Activated naive CD8-positive, alpha-beta T cell (primary cell): ENCODE measurements around the gene ID3.

Experiments used
- H3K27ac Mint-ChIP-seq: one replicate; pipeline ENCODE4 v1.8.0; 2021; ENCODE audit warnings: mixed read lengths
- H3K27me3 Mint-ChIP-seq: one replicate; pipeline ENCODE4 v1.8.0; 2021; ENCODE audit warnings: mixed read lengths
- H3K36me3 Mint-ChIP-seq: one replicate; pipeline ENCODE4 v1.8.0; 2021; ENCODE audit warnings: mixed read lengths
- H3K4me1 Mint-ChIP-seq: one replicate; pipeline ENCODE4 v1.8.0; 2021; ENCODE audit warnings: low read depth, mixed read lengths
- H3K4me3 Mint-ChIP-seq: one replicate; pipeline ENCODE4 v1.8.0; 2021; ENCODE audit warnings: mild to moderate bottlenecking, mixed read lengths
- H3K9me3 Mint-ChIP-seq: one replicate; pipeline ENCODE4 v1.8.0; 2021; ENCODE audit warnings: low read depth, mixed read lengths

ID3 gene

DNA sequence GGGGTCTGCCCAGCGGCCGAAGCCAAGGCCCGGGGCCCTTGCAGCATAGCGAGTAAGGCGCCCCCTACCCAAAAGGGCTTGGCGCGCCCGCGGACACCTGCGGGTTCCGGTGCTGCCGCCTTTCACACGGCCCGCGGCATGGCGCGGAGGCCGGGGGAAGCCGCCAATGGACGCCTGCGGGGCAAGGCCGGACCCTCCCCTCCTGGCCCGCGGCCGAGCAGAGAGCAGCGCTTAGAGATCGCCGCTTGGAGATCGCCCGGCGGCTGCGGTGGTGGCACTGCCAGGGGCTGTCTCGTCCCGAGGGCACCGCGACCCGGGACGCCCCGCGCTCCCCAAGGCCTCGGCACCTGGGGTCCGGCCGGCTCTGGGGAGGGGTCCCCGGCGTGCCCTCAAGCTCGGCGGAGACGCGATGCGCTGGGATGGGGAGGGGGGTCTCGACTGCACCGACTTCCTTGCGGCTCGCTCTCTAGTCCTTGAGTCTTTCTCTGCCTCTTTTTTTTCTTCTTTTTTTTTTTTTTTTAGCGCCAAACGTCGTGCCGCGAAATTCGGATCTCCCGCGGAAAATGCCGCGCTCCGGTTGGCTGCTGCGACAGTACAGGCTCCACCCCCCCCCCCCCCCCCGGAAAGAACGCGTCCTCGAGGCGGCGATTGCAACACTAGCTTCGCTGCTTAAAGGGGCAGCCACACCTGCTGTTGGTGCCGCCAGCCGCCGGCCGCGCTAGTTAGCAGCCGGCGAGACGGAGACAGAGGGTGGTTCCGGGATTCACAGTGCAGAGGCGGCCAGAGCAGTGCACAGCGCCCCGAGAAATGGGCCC lies 28.3 kb downstream of the ID3 start, which contains the start of gene E2F2:
TSS of gene E2F2 (minus strand) at position 487 of the 815 bp plus-strand sequence. CDS start at position 47, 440 bp downstream.
- Mint-ChIP-seq H3K4me1 (peaks cover 60% of the 10 kb centered on the region), H3K36me3 (no peaks in the 10 kb centered on the region), H3K27me3 (no peaks in the 10 kb centered on the region), H3K27ac (peak within 1 kb of the TSS; percentile 77), H3K9me3 (no peaks in the 10 kb centered on the region), H3K4me3 (peak within 1 kb of the TSS; percentile 89)

DNA sequence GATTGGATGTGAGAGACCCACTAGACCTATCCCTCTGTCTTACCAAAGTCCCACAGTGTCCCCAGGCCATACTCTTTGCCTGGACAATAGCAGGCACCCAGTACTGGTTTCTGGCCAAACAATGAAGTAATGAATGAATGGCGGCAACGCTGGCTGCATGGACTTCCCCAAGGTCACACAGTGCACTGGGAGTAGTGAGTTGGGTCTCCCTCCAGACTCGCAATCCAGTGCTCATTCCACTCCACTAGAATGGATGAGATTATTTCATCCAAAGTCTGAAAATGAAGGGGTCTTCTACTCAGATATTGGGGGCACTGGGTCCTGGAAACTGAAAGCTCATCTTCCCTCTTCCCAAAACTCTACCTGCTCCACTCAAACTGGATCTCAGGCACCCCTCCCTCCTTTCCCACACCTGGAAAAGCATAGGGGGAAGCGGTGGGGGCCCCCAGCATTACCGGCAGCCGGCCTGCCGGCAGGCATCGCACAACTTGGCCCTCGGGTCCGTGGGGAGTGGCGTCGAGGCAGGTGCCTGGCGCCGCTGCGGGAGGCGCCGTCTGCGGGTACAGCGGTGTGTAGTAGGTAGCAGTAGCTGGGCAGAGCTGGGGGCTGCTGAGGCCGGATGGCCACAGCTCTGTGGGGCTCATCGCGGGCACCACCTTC lies 29.1 kb downstream of the ID3 start:
- no peaks in the 10 kb centered on the region for H3K9me3 Mint-ChIP-seq
- H3K27me3 Mint-ChIP-seq = no peaks in the 10 kb centered on the region
- H3K36me3 Mint-ChIP-seq = no peaks in the 10 kb centered on the region
- peak overlapping the region; percentile 67 for H3K4me3 Mint-ChIP-seq
- peak overlapping the region; percentile 3 for H3K27ac Mint-ChIP-seq
- H3K4me1 Mint-ChIP-seq = peaks cover 68% of the 10 kb centered on the region

DNA sequence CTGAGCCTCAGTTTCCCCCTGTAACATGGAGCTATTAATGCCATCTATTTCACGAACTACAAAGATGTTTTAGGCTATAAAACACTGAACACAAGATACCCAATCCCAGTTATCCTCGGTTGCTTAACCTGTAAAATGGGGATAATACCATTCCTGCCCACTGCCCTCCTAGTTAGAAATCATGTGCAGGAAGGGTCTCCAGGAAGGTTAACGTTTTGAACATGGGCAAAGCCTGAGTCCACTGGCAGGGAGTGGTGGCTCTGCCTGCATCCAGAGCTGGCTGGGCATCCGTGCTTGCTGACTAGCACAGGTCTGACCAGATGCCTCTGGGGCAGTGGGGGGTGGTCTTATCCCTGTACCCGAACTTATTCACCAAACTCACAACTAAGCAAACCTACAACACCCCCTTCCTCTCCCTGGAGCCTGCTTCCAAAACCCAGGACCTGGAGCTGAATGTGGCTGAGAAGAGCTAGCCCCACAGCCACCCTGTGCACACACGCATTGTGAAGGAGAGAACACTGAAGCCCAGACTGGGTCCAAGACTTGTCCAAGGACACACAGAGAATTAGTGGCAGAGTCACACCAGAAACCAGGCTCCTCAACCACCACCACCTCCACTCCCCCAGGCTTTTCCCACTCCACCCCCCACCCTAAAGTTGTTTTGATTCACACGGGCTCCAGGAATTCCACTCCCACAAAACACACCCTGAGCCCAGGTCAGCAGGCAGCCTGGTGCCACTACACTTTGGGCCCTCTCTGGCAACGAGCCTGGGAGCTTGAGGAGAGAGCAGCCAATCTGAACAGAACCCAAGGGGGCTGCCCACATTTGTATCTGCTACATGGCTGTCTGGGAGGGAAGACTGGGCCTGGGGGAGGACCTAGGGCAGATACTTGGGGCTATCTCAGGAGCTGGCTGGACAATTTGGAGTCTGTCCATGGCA lies 29.9 kb downstream of the ID3 start:
- Mint-ChIP-seq H3K9me3 (no peaks in the 10 kb centered on the region), H3K27ac (no peak overlapping the region), H3K4me1 (peaks cover 76% of the 10 kb centered on the region), H3K27me3 (no peaks in the 10 kb centered on the region), H3K4me3 (peak overlapping the region; percentile 67), H3K36me3 (no peaks in the 10 kb centered on the region)

DNA sequence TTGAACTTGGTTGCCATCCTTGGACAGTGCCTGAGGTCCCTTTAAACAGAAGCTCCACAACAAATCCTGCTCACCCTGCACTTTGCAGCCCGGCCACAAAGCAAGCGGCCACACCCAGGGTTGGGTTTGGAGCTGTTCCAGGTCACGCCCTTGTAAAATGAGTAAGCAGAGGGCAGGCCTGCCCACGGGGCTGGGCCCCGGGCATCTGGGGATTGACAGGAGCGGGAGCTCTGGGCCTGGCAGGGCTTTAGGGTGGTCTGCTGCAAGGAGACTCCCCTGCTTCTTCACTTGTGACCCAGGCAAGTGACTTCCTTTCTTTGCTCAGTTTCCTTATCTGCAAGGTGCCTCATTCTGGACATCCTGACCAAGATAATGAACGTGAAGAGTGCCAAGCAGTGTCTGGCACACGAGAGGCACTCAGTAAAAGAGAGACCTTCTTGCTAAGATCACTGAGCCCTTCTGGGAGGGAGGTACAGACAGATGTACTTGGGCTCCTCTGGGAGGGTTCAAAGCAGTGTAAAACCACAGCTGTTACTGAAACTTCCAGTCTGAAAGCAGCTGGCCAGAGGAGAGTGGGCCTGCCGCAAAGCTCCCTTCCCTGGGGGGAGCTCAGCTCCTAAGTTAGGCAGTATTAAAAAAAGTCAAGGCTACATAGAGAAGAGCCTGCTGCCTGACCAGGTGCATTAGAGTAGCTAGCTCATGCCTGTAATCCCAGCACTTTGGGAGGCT lies 30.9 kb downstream of the ID3 start:
- Mint-ChIP-seq H3K27me3 (no peaks in the 10 kb centered on the region), H3K36me3 (no peaks in the 10 kb centered on the region), H3K9me3 (no peaks in the 10 kb centered on the region), H3K4me3 (peak overlapping the region; percentile 35), H3K4me1 (peaks cover 82% of the 10 kb centered on the region), H3K27ac (no peak overlapping the region)

DNA sequence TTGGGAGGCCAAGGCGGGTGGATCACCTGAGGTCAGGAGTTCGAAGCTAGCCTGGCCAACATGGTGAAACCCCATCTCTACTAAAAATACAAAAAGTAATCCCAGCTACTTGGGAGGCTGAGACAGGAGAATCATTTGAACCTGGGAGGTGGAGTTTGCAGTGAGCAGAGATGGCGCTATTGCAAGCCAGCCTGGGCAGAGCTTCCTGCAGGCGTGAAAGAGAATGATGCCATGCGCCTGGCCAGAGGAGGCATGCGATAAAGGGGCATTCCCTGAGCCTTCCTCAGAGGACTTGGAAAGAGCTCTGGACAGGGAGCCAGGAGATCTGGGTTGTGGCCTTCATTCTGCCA lies 31.4 kb downstream of the ID3 start:
- Mint-ChIP-seq H3K36me3 (no peaks in the 10 kb centered on the region), H3K9me3 (no peaks in the 10 kb centered on the region)

DNA sequence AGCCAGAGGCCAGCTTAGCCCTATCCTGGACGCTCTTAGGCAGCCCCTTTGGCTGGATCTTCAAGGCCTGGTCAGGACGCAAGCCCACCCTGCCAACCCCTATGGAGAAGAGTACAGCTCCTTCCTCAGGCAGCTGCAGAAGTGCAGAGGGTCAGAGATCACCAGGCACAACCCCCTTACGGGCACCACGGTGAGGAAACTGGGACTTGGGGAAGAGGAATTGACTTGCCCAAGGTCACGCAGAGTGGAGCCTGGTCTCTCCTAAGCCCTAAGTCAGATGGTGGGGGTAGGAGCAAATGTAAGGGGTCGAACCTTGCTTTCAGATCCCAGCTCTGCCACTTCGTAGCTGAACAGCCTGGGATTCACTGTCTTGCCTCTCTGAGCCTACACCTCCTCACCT lies 31.9 kb downstream of the ID3 start:
- Mint-ChIP-seq H3K36me3 (no peaks in the 10 kb centered on the region), H3K27ac (no peak overlapping the region), H3K4me3 (no peak overlapping the region), H3K9me3 (no peaks in the 10 kb centered on the region), H3K27me3 (no peaks in the 10 kb centered on the region), H3K4me1 (peaks cover 77% of the 10 kb centered on the region)

More for the DNA sequence above, 31.4 kb downstream of the ID3 start:
- H3K27ac Mint-ChIP-seq = no peak overlapping the region
- no peak overlapping the region for H3K4me3 Mint-ChIP-seq
- no peaks in the 10 kb centered on the region for H3K27me3 Mint-ChIP-seq
- H3K4me1 Mint-ChIP-seq = peaks cover 77% of the 10 kb centered on the region

DNA sequence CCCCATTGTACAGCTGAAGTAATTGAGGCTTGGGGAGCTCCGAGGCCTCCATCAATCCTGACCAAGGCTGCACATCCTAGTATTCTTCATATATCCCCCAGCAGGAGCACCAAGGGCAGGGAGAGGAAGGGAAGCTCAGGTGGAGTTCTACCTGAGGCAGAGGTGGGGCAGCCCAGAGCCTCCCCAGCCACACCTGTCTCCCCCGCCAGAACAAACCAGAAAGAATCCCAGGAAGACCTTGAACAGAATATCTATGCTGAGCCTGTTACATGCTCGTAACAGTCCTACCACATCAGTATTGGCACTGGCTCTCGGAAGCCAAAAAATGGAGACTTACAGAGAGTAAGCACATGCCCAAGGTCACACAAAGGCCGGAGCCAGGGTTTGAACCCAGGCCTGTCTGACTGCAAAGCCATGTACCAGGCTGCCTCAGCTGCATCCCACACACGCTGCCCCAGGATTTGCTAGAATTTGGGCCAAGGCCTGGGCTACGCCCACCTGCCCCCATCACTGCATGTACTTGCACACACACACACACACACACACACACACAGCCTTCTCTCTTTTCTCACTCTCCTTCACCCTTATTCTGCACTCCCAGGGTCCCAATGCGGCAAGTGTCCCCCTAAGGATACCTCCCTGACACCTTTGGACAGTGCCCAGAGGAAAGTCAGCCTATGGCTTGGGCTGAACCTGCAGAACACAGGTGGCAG lies 32.8 kb downstream of the ID3 start:
- Mint-ChIP-seq H3K9me3 (no peaks in the 10 kb centered on the region), H3K4me1 (peaks cover 68% of the 10 kb centered on the region), H3K27ac (no peak overlapping the region), H3K36me3 (no peaks in the 10 kb centered on the region), H3K4me3 (peak overlapping the region; percentile 61), H3K27me3 (no peaks in the 10 kb centered on the region)

DNA sequence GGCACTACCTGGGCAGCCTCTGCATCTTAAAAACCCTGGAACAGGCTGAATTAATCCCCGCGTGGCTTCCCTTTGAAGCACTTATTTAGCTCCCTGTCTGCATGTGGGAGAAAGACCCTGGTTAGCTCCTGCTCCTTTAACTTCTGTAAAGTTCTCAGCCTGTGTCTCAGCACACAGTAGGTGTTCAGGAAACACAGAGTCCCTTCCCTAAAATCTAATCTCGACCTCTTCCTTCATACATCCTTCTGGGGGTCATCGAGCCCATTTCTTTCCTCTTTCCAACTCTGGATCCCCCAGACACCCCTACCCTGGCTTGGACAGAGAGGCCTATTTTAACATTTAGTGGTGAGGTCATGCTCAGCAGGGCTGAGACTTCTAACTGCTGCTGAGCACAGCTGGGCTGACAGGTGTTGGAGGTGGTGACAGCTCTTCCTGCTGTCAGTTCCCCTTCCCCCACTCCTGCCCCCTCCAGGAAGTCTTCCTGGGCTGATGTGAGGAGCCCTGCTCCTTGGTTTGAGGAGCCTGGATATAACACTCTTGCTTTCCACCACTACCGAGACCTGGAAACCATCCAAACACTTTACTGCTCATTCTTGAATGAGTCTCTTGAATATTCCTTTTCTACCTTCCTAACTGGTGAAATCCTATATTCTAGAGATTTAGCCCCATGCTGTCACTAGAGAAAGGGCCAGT lies 33.6 kb downstream of the ID3 start:
- Mint-ChIP-seq H3K36me3 (no peaks in the 10 kb centered on the region), H3K4me3 (peak overlapping the region; percentile 61), H3K27ac (peak overlapping the region; percentile 61), H3K27me3 (no peaks in the 10 kb centered on the region), H3K9me3 (no peaks in the 10 kb centered on the region), H3K4me1 (peaks cover 64% of the 10 kb centered on the region)

DNA sequence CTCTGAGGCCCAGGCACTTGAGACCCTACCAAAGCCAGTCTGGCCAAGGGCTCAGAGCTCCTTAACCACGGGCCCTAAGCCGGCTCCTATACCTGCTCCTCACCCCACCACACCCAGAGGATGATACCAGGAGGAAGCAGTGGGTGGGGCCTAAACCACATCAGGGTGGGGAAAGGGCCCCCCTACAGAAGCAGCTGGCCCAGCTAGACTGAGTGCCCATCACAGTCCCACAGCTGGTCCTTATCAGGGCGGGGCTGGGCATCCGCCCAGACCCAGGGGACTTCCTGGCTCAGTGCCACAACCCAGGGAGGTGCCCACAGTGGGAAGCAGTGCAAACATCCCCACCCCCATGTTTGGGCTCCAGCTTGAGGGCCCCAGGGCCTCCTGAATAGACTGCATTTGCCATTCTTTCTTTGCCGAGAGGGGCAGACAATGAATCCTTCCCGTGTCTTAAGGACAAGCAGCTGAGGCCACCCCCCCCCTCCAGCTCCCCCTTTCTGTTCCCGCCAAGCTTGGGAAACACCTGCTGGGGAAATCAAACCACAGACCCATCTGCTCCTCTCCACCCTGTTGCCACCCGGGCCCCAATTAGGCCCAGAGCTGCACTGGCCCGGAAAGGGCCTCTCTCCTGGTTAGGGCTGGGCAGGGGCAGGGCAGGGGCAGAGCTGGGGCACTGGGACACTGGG lies 34.4 kb downstream of the ID3 start:
- Mint-ChIP-seq H3K27ac (no peak overlapping the region), H3K27me3 (no peaks in the 10 kb centered on the region), H3K9me3 (no peaks in the 10 kb centered on the region), H3K36me3 (no peaks in the 10 kb centered on the region), H3K4me1 (peaks cover 60% of the 10 kb centered on the region), H3K4me3 (peak overlapping the region; percentile 20)

DNA sequence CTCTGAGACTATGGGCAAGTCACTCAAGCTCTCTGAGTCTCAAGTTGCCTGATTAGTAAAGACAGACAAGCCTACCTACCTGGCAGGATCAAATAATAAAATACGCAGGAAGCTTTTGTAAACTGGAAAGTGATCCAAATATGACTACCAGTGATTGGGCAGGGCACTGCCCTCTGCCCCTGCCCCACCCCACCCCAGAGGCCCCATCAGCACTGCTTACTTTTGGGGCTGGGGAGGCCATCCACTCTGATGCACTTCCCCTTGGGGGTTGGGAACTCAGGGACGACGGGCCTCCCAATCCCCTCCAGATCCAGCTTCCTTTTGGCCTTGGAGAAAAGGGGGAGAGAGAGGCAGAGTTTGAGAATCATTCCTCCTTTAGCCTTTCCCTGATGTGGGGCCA lies 35.1 kb downstream of the ID3 start:
- H3K9me3 Mint-ChIP-seq = no peaks in the 10 kb centered on the region
- H3K36me3 Mint-ChIP-seq = no peaks in the 10 kb centered on the region
- H3K27ac Mint-ChIP-seq = no peak overlapping the region
- H3K4me1 Mint-ChIP-seq = peaks cover 54% of the 10 kb centered on the region
- H3K4me3 Mint-ChIP-seq = no peak overlapping the region
- no peaks in the 10 kb centered on the region for H3K27me3 Mint-ChIP-seq

DNA sequence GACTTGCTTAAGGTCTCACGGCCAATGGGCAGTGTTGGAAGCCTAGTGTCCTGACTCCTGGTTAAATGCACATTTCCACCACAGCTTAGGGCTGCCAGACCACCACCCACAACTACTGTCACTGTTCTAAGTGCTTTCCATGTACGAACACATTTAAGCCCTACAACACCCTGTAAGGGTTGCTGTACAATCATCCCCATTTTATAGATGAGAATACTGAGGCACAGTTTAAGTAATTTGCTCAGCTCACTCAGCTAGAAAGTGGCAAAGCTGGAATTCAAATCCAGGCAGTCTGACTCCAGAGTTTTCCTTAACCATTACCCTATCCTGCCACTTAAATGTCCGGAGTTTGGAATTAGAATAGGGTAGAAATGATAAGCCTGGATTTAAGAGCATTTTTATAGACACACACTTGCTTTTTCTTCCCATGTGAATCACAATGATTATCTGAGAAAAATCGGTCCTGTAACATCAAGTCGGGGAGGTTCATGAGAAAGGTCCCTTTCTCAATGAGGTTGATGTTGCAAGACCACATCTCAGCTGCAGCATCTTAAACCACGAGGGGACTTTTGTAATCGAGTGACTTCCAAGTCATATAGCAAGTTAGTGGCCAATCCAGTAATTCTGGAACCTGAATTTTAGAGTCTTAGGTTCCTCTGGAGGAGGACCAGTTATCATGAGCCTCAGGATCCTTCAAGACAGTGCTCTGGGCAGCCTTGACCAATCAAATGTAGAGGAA lies 36.9 kb downstream of the ID3 start:
- Mint-ChIP-seq H3K4me1 (peaks cover 37% of the 10 kb centered on the region), H3K9me3 (no peaks in the 10 kb centered on the region), H3K27ac (peak overlapping the region; percentile 17)

DNA sequence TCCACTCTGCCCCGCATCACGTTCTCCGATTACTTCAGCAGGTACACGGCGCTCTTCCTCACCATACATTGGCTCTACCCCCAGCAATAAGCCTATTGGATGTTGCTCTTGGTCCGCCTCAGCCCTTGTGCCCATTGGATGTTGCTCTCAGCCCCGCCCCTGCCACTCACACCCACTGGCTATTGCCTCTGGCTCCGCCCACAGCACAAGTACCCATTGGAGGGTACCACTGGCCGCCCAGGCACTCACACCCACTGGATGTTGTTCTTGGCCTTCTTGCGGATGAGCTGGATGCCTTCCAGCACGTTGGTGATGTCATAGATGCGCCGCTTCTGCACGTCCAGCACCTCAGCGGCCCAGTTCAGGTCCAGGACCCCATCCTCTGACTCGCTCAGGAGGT lies 37.7 kb downstream of the ID3 start:
- no peaks in the 10 kb centered on the region for H3K27me3 Mint-ChIP-seq
- H3K4me1 Mint-ChIP-seq = peaks cover 29% of the 10 kb centered on the region
- H3K4me3 Mint-ChIP-seq = no peak overlapping the region
- peaks cover 2% of the 10 kb centered on the region for H3K36me3 Mint-ChIP-seq
- H3K9me3 Mint-ChIP-seq = no peaks in the 10 kb centered on the region
- H3K27ac Mint-ChIP-seq = peak overlapping the region; percentile 8

More for the DNA sequence above, 36.9 kb downstream of the ID3 start:
- no peak overlapping the region for H3K4me3 Mint-ChIP-seq
- H3K27me3 Mint-ChIP-seq = no peaks in the 10 kb centered on the region
- H3K36me3 Mint-ChIP-seq = peaks cover 2% of the 10 kb centered on the region
